HCT116 (cell line): ENCODE results near the gene SLC41A3. TPM values are rescaled to one million over a fixed set of nuclear protein-coding genes. Genes with fewer than 3 reads are reported as not detected.

ENCODE experiments used
- ATAC-seq: fragments of 200-7000 bp; cut with Tn5 transposase; 2 replicates; pipeline ENCODE4 v1.9.1; 2020; ENCODE audit warnings: mild to moderate bottlenecking, moderate library complexity
- BruUV-seq: library from RNA; stranded (reverse); fragments of 400-500 nt; replicated peaks from 2 replicates; lab custom pipeline; 2021; lab: Mats Ljungman, UMichigan
- CTCF ChIA-PET: fragments of 300-600 bp; sonication (Branson Sonifier 250); formaldehyde crosslinking; loops from one replicate; lab custom pipeline; 2021; ENCODE audit warnings: antibody characterized with exemption; lab: Charles Lee
- POLR2A ChIA-PET: fragments of 300-600, 350-600 bp; sonication (Branson Sonifier 250); formaldehyde crosslinking; loops from one replicate; lab custom pipeline; 2021; ENCODE audit warnings: antibody characterized with exemption; lab: Charles Lee
- RAD21 ChIA-PET, 2 experiments: fragments of 300-600 bp; sonication (Branson Sonifier 250); formaldehyde crosslinking; loops; one replicate each; lab custom pipeline; 2023; ENCODE audit warnings: low total read pairs in 2 of 2; ENCODE audit not compliant: uncharacterized antibody in 2 of 2, unreplicated experiment in 2 of 2, low non-redundant PET in 1 of 2; lab: Charles Lee
- DNase-seq: peaks from one replicate; pipeline ENCODE4 v3.0.0-alpha.2; 2010; ENCODE audit warnings: low read depth, low spot score
- H2AFZ ChIP-seq: fragments of 200-600 bp; shearing (Covaris generic), sonication (generic); 2 replicates; pipeline ENCODE4 v1.6.1; 2017; ENCODE audit warnings: low read depth, mixed run types, mixed read lengths, antibody characterized with exemption, low read length; ENCODE audit not compliant: poor library complexity, severe bottlenecking
- H3K27ac ChIP-seq: 2 replicates; pipeline ENCODE4 v1.5.1; 2012; ENCODE audit warnings: low read depth, low read length
- H3K27me3 ChIP-seq: fragments of 200-600 bp; sonication (generic); 2 replicates; pipeline ENCODE4 v1.6.1; 2016; ENCODE audit warnings: mixed run types, low read length, mixed read lengths; ENCODE audit not compliant: insufficient read depth
- H3K36me3 ChIP-seq, 2 experiments: fragments of 200-500 bp in 1 of 2; fragments of 200-600 bp in 1 of 2; sonication (Bioruptor generic) in 1 of 2; sonication (generic) in 1 of 2; 2 replicates each; pipeline versions ENCODE4 v1.5.1 to v1.6.1; 2014 to 2016; ENCODE audit warnings: low read length in 2 of 2, inconsistent platforms in 1 of 2, mixed read lengths in 1 of 2, mixed run types in 1 of 2; ENCODE audit not compliant: insufficient read depth in 2 of 2, control insufficient read depth in 1 of 2
- H3K4me1 ChIP-seq, 2 experiments: fragments of 200-600 bp in 1 of 2; sonication (generic) in 1 of 2; 2 replicates each; pipeline versions ENCODE4 v1.5.1 to v1.6.1; 2012 to 2017; ENCODE audit warnings: low read length in 2 of 2, inconsistent platforms in 1 of 2, mild to moderate bottlenecking in 1 of 2, mixed read lengths in 1 of 2, mixed run types in 1 of 2, moderate library complexity in 1 of 2; ENCODE audit not compliant: insufficient read depth in 2 of 2, control insufficient read depth in 1 of 2
- H3K4me2 ChIP-seq: fragments of 200-600 bp; sonication (generic); 2 replicates; pipeline ENCODE4 v1.6.1; 2017; ENCODE audit warnings: mixed run types, low read length, mixed read lengths
- H3K4me3 ChIP-seq, 2 experiments: fragments of 200-600 bp in 1 of 2; sonication (generic) in 1 of 2; replicated peaks in 1 of 2; 2 replicates each; pipeline ENCODE4 v1.5.1; 2011 to 2016; ENCODE audit warnings: low read length in 2 of 2, control low read depth in 1 of 2, low read depth in 1 of 2, mild to moderate bottlenecking in 1 of 2, mixed read lengths in 1 of 2, mixed run types in 1 of 2
- H3K79me2 ChIP-seq: fragments of 200-600 bp; sonication (generic); 2 replicates; pipeline ENCODE4 v1.6.1; 2017; ENCODE audit warnings: mild to moderate bottlenecking, mixed run types, low read length, moderate library complexity, mixed read lengths; ENCODE audit not compliant: insufficient read depth
- H3K9ac ChIP-seq: fragments of 200-600 bp; sonication (generic); 2 replicates; pipeline ENCODE4 v1.6.1; 2016; ENCODE audit warnings: low read length, mixed read lengths
- H3K9me2 ChIP-seq: fragments of 200-600 bp; sonication (generic), shearing (Covaris generic); 2 replicates; pipeline ENCODE4 v1.6.1; 2017; ENCODE audit warnings: mixed run types, mild to moderate bottlenecking, moderate library complexity; ENCODE audit not compliant: insufficient read depth
- H3K9me3 ChIP-seq, 2 experiments: fragments of 200-500 bp in 1 of 2; fragments of 200-600 bp in 1 of 2; sonication (Bioruptor generic) in 1 of 2; sonication (generic) in 1 of 2; 2 replicates each; pipeline ENCODE4 v1.6.1; 2014 to 2017; ENCODE audit warnings: low read length in 2 of 2, mixed read lengths in 2 of 2, inconsistent platforms in 1 of 2, low read depth in 1 of 2, mild to moderate bottlenecking in 1 of 2, mixed run types in 1 of 2, moderate library complexity in 1 of 2; ENCODE audit not compliant: control insufficient read depth in 1 of 2, insufficient read depth in 1 of 2
- H4K20me1 ChIP-seq: fragments of 200-600 bp; sonication (generic), shearing (Covaris generic); 2 replicates; pipeline ENCODE4 v1.6.1; 2017; ENCODE audit warnings: mixed run types, mild to moderate bottlenecking, moderate library complexity; ENCODE audit not compliant: insufficient read depth
- CBX3 ChIP-seq: IDR thresholded peaks from 2 replicates; pipeline ENCODE4 v1.6.1; 2012; ENCODE audit warnings: low read depth
- CEBPB ChIP-seq: IDR thresholded peaks from 2 replicates; pipeline ENCODE4 v1.6.1; 2012; ENCODE audit warnings: low read depth
- EGR1 ChIP-seq: IDR thresholded peaks from 2 replicates; pipeline ENCODE4 v1.6.1; 2012; ENCODE audit warnings: low read depth
- EZH2 ChIP-seq: fragments of 200-600 bp; sonication (generic); IDR thresholded peaks from 2 replicates; pipeline ENCODE4 v1.6.1; 2017; ENCODE audit warnings: antibody characterized with exemption, mixed run types
- EZH2phosphoT487 ChIP-seq: fragments of 200-600 bp; IDR thresholded peaks from 2 replicates; pipeline ENCODE4 v1.6.1; 2018; ENCODE audit warnings: antibody characterized with exemption, borderline replicate concordance
- FOSL1 ChIP-seq: IDR thresholded peaks from 2 replicates; pipeline ENCODE4 v1.6.1; 2012; ENCODE audit warnings: low read depth
- POLR2AphosphoS5 ChIP-seq: IDR thresholded peaks from 2 replicates; pipeline ENCODE4 v1.6.1; 2011; ENCODE audit warnings: mild to moderate bottlenecking, low read depth, low read length, moderate library complexity
- RAD21 ChIP-seq: IDR thresholded peaks from 2 replicates; pipeline ENCODE4 v1.6.1; 2012; ENCODE audit warnings: low read depth, mild to moderate bottlenecking
- SIN3A ChIP-seq: IDR thresholded peaks from 2 replicates; pipeline ENCODE4 v1.6.1; 2012; ENCODE audit warnings: low read depth
- SP1 ChIP-seq: IDR thresholded peaks from 2 replicates; pipeline ENCODE4 v1.6.1; 2012; ENCODE audit warnings: low read depth
- SRF ChIP-seq: IDR thresholded peaks from 2 replicates; pipeline ENCODE4 v1.6.1; 2012; ENCODE audit warnings: low read depth
- YY1 ChIP-seq: IDR thresholded peaks from 2 replicates; pipeline ENCODE4 v1.6.1; 2011; ENCODE audit warnings: low read length, low read depth, moderate library complexity, mild to moderate bottlenecking; ENCODE audit not compliant: insufficient replicate concordance; ENCODE audit errors: extremely low read depth
- ZFX ChIP-seq: fragments of 450-650 bp; IDR thresholded peaks from 2 replicates; pipeline ENCODE4 v1.6.1; 2017
- ZNF274 ChIP-seq: fragments of 200-500 bp; sonication (Bioruptor generic); IDR thresholded peaks from 2 replicates; pipeline ENCODE4 v1.6.1; 2014; ENCODE audit warnings: mild to moderate bottlenecking, low read depth, low read length, inconsistent platforms
- intact Hi-C: fragments of 100-400 bp; cut with micrococcal nuclease; formaldehyde crosslinking; loops from 2 replicates; pipeline ENCODE4 v1.10.0; 2022
- total RNA-seq: library from RNA; stranded (reverse); gene quantifications from one replicate; pipeline ENCODE4 v1.2.1, GENCODE V29; 2021; ENCODE audit not compliant: unreplicated experiment
- TF ChIP-seq, protein P1 (sequence below), 3 experiments: fragments of 200-600 bp in 1 of 3; sonication (generic) in 1 of 3; IDR thresholded peaks in 2 of 3; conservative IDR thresholded peaks in 1 of 3; 2 replicates each; pipeline ENCODE4 v1.5.1; 2012 to 2017; ENCODE audit warnings: low read depth in 2 of 3, low read length in 2 of 3, antibody characterized with exemption in 1 of 3, borderline replicate concordance in 1 of 3, control low read depth in 1 of 3, mild to moderate bottlenecking in 1 of 3, mixed read lengths in 1 of 3, mixed run types in 1 of 3, moderate library complexity in 1 of 3; ENCODE audit not compliant: insufficient read depth in 1 of 3
- TF ChIP-seq, protein P2 (sequence below): IDR thresholded peaks from 2 replicates; pipeline ENCODE4 v1.6.1; 2011; ENCODE audit warnings: mild to moderate bottlenecking, low read length, moderate library complexity; ENCODE audit not compliant: insufficient replicate concordance; ENCODE audit errors: extremely low read depth
- TF ChIP-seq, protein P3 (sequence below): IDR thresholded peaks from 2 replicates; pipeline ENCODE4 v1.6.1; 2012
- TF ChIP-seq, protein P4 (sequence below): IDR thresholded peaks from 2 replicates; pipeline ENCODE4 v1.6.1; 2012
- TF ChIP-seq, protein P5 (sequence below): IDR thresholded peaks from 2 replicates; pipeline ENCODE4 v1.6.1; 2012; ENCODE audit warnings: low read depth

SLC41A3 gene
- total RNA-seq, 1 experiment from 2014 or later, result 45.9 TPM

DNA sequence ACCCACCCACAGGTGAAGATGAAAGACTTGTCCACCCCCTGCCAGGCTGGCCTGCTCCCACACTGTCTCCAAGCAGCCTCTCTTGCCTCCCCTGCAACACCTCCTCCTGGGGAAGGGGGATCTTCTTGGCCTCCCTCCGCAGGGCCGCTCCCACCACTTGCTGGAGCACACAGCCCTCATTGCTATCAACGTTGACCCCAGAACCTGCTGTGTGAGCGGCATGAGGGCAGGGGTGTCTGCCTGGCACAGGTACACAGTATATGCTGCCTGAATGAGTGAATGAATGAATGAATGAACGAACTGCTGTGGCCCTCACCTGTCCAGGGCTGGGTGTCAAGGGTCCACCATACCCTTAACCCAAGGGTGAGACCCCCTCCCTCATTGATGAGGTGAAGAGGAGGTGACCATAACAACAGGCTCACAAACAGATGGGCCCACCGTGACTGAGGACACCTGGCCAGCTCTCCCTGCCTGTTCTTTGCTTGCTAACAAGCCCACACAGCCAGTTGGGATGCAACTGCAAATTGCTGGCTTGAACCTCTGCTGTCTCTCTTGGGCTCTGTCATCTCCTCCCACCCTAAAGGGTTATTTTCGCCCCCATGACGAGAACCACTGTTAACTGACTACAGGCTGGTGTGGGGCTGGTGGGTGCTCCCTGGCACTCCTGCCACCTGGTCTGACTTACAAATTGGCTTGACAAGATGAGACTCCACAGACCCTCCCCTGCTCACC lies 22.5 kb downstream of the SLC41A3 start:
- Histone ChIP-seq H3K4me1 (peaks cover 2 to 14% of the 10 kb centered on the region in 2 experiments; a peak in 3 of 4 replicates), H3K9ac (no peak overlapping the region), H3K27ac (no peak overlapping the region), H2AFZ (no peak overlapping the region), H3K4me2 (no peak overlapping the region), H3K79me2 (no peaks in the 10 kb centered on the region), H4K20me1 (no peaks in the 10 kb centered on the region), H3K36me3 (no peaks in the 10 kb centered on the region), H3K9me2 (no peaks in the 10 kb centered on the region), H3K9me3 (no peaks in the 10 kb centered on the region), H3K4me3 (no peak overlapping the region), H3K27me3 (no peaks in the 10 kb centered on the region)
- ChIA-PET RAD21 (no interaction called here), POLR2A (no interaction called here), CTCF (interaction anchor here (0.5 kb wide), 1 partner anchor 675 kb away, joined by 3 read pairs; no protein-coding TSS in a partner anchor)
- TF ChIP-seq, protein P1, sequence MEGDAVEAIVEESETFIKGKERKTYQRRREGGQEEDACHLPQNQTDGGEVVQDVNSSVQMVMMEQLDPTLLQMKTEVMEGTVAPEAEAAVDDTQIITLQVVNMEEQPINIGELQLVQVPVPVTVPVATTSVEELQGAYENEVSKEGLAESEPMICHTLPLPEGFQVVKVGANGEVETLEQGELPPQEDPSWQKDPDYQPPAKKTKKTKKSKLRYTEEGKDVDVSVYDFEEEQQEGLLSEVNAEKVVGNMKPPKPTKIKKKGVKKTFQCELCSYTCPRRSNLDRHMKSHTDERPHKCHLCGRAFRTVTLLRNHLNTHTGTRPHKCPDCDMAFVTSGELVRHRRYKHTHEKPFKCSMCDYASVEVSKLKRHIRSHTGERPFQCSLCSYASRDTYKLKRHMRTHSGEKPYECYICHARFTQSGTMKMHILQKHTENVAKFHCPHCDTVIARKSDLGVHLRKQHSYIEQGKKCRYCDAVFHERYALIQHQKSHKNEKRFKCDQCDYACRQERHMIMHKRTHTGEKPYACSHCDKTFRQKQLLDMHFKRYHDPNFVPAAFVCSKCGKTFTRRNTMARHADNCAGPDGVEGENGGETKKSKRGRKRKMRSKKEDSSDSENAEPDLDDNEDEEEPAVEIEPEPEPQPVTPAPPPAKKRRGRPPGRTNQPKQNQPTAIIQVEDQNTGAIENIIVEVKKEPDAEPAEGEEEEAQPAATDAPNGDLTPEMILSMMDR (IDR thresholded peaks at IDR 0.05 in 2 of 3, conservative IDR thresholded peaks at IDR 0.05 in 1 of 3; ENCODE audit: borderline replicate concordance in 1 of 3, insufficient read depth in 1 of 3, low read depth in 2 of 3, low read length in 2 of 3), result no peak
- no peak for TF ChIP-seq EZH2
- no peak for TF ChIP-seq RAD21
- TF ChIP-seq CEBPB, result no peak
- no peak for TF ChIP-seq EZH2phosphoT487
- no peak for TF ChIP-seq YY1
- TF ChIP-seq ZFX, result no peak
- TF ChIP-seq, protein P2, sequence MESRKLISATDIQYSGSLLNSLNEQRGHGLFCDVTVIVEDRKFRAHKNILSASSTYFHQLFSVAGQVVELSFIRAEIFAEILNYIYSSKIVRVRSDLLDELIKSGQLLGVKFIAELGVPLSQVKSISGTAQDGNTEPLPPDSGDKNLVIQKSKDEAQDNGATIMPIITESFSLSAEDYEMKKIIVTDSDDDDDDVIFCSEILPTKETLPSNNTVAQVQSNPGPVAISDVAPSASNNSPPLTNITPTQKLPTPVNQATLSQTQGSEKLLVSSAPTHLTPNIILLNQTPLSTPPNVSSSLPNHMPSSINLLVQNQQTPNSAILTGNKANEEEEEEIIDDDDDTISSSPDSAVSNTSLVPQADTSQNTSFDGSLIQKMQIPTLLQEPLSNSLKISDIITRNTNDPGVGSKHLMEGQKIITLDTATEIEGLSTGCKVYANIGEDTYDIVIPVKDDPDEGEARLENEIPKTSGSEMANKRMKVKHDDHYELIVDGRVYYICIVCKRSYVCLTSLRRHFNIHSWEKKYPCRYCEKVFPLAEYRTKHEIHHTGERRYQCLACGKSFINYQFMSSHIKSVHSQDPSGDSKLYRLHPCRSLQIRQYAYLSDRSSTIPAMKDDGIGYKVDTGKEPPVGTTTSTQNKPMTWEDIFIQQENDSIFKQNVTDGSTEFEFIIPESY, result no peak
- no peak for TF ChIP-seq POLR2AphosphoS5
- TF ChIP-seq FOSL1, result no peak
- TF ChIP-seq, protein P3, sequence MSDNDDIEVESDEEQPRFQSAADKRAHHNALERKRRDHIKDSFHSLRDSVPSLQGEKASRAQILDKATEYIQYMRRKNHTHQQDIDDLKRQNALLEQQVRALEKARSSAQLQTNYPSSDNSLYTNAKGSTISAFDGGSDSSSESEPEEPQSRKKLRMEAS, result no peak
- TF ChIP-seq SIN3A, result no peak
- TF ChIP-seq, protein P4, sequence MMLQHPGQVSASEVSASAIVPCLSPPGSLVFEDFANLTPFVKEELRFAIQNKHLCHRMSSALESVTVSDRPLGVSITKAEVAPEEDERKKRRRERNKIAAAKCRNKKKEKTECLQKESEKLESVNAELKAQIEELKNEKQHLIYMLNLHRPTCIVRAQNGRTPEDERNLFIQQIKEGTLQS, result no peak
- no peak for TF ChIP-seq SP1
- TF ChIP-seq EGR1, result no peak
- no peak for TF ChIP-seq SRF
- TF ChIP-seq CBX3, result no peak
- TF ChIP-seq ZNF274, result no peak
- TF ChIP-seq, protein P5, sequence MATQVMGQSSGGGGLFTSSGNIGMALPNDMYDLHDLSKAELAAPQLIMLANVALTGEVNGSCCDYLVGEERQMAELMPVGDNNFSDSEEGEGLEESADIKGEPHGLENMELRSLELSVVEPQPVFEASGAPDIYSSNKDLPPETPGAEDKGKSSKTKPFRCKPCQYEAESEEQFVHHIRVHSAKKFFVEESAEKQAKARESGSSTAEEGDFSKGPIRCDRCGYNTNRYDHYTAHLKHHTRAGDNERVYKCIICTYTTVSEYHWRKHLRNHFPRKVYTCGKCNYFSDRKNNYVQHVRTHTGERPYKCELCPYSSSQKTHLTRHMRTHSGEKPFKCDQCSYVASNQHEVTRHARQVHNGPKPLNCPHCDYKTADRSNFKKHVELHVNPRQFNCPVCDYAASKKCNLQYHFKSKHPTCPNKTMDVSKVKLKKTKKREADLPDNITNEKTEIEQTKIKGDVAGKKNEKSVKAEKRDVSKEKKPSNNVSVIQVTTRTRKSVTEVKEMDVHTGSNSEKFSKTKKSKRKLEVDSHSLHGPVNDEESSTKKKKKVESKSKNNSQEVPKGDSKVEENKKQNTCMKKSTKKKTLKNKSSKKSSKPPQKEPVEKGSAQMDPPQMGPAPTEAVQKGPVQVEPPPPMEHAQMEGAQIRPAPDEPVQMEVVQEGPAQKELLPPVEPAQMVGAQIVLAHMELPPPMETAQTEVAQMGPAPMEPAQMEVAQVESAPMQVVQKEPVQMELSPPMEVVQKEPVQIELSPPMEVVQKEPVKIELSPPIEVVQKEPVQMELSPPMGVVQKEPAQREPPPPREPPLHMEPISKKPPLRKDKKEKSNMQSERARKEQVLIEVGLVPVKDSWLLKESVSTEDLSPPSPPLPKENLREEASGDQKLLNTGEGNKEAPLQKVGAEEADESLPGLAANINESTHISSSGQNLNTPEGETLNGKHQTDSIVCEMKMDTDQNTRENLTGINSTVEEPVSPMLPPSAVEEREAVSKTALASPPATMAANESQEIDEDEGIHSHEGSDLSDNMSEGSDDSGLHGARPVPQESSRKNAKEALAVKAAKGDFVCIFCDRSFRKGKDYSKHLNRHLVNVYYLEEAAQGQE, result no peak
- intact Hi-C loops, result no loop called here
- DNase-seq, result no peak
- no peak for ATAC-seq
- no TSS peak for BruUV-seq
